Measurements from ENCODE around the gene TRIM48.
"Not testable (repeated sequence)": the region's sequence is repeated elsewhere in the genome, so short reads cannot be mapped to it uniquely, and the experiment has no call there.

Gene TRIM48

GRCh38 chr11:55261855-55262254 is at the start of gene TRIM48:
TSS of gene TRIM48 (plus strand) at chr11:55262155. CDS start at chr11:55262268, 113 bp downstream.
- not testable (repeated sequence) for DNase-seq (ENCODE audit: low read depth in 2 of 2); H3K4me3 ChIP-seq (replicated peaks in 1 of 2; ENCODE audit: low read depth in 2 of 2, low read length in 2 of 2)

GRCh38 chr11:55238316-55238715 is 23.6 kb upstream of the TRIM48 start:
- not testable (repeated sequence) for H3K4me3 ChIP-seq (replicated peaks in 1 of 2; ENCODE audit: low read depth in 2 of 2, low read length in 2 of 2); DNase-seq (ENCODE audit: low read depth in 2 of 2)

- TF ChIP-seq CTCF (IDR thresholded peaks at IDR 0.05; ENCODE audit: low read depth, low read length), result no peak
- H3K4me3 ChIP-seq (replicated peaks in 1 of 2; ENCODE audit: low read depth in 2 of 2, low read length in 2 of 2), result no peak overlapping the region
- no peak for DNase-seq (ENCODE audit: low read depth in 2 of 2)
Observed at GRCh38 chr11:55263081-55263480, 1.1 kb downstream of the TRIM48 start.
